ENCODE measurements around the gene MST1R.
A peak's percentile ranks its signal among the peaks of the same experiment; 100 is the strongest.
"Not testable (repeated sequence)": the region's sequence is repeated elsewhere in the genome, so short reads cannot be mapped to it uniquely, and the experiment has no call there.

The MST1R gene

GRCh38 chr3:49911124-49911420, 7.4 kb upstream of the MST1R start:
- no peak for DNase-seq

DNA sequence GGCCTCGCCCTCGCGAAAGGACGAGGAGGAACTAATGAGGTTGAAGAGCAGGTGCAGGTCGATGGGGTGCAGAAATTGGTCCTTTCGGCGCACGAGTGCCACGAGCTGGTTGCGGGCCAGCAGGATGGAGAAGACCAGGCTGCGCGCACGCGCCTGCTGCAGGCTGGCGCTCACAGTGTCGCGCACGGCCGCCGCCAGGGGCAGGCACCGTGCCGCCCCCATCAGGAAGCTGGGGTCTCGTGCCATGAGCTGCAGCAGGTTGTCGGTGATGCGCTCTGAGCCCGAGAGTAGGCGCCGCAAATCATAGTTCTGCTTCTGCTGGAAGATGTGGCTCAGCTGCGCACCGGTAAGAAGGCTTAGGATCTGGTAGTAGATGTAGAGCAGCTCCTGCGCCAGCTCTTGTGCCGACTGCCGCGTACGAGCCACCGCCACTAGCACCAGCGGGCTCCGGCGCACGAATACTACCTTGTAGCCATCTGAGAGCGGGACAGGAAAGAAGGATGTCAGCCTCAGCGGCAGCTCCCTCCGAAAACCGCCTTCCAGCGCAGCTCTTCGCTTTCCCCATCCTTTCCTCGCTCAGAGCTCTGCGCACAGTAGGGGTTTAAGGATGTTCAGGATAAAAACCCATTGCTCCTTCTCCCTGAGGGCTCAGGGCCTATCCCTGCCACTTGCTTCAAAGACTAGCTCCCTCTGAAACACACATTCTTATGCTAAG, 6.9 kb upstream of the MST1R start:
- no peak for DNase-seq

- no peak for DNase-seq
These were observed 4.9 kb upstream of the MST1R start for GRCh38 chr3:49908373-49909199.

DNA sequence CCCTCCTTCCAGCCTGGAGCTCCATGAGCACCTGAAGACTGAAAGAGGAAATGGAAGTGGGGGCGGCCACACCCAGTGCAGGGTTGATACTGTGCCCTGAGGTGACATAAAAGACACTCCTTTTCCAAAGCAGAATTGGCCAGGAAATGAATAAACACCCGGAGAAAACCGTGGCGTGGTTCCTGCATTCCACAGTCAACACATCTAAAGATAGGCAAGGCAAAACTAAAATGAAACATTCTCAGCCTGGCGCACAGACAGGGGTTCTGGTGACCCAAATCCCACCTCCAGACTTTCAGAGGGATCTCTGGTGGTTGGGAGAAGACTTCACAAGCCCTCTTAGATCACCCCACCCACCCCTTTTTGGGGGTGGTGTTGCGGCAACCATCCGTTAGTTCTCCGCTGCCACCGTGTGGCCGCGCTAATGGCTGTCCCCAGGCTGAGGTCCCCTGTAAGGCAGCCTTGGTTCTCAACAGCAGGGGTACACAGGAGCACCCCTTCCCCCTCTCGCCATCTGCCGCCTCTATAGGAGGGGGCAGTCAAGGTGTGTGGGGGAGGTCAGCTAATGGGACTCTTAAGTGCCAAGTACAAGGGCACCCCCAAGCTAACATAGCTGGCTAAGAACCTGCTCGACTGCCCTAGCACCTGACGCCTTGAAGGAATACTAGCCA, 2.5 kb upstream of the MST1R start:
- DNase-seq = peak in 2 of 4 experiments; percentile 14 to 33

GRCh38 chr3:49904448-49904847, 775 bp upstream of the MST1R start:
- DNase-seq = not testable (repeated sequence)

DNA sequence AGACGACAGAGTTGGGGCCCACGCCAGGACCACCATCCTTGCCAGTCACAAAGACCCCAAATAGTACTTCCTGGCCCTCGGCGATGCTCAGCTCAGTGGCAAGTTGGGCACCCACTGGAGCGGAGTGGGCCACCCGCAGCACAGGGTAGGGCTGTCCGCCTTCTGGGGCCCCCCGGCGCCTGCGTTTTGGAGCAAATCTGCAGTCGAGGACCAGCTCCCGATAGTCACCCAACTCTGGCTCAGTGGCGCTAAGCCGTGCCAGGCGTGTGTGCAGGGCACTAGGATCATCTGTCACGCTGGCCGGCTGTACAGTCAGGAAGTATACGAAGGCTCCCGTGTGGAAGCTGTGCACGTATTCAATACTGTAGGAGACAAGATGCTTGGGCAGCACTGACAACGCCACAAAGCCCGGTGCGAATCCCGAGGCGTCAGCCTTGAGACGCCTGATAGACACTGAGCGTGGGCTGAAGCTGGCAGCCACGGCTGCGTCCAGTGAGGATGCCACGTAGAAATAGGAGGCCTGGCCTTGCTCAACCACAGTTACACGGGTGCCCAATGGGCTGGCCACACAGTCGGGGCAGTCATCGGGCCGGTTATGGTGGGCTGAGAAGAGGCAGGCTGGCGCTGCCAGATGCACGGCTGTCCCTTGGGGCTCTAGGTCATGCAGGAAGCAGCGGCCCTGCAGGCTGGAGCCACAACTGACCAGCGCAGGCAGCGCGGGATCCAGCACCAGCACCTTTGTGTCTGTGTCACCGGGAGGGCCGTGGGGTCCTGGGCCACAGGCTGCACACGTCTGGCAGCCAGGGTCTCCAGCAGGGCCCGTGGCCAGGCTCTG, 945 bp downstream of the MST1R start:
- no peak for DNase-seq

DNA sequence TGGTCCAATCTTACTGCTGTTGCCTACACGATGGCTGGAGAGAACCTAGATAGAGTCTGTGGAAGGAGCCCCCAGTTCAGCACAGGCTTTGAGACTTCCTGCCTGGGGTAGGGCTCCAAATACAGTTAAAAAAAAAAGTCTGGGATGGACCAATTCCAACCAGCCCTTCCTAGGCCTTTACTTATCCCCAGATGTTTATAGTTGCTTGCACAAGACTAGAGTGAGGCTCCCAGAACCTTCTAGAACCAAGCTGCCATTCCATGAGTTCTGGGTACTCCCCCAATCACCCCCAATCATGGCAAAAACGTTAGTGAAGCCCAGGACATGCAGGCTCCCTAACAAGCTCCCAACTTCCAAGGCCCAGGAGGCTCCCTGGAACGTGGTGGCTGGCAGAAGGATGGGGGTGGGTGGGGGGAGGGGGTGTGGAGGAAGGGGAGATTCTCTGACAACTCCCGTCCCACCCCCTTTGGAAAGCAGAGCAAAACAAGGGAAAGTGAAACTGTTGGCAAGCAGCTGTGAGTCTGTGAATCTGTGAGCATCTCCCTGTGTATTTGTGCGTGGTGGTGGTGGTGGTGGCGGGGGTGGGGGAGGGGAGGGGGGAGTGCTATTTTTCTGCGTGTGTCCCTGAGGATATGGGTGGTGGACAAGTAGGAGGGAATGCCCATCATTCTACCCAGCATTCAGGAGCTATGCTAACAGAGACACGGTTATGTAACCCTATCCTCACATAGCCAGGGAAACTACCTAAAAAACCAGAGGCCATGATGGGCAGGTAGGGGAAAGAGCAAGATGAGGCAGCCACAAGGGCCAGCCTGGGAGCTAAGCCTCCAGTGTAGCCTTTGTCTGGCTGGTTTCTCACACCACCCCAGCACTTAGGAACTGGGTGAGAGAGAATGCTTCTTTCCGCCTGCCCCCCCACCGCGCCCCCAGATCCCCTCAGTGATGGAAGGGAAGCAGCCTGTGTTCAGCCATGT, 2.0 kb downstream of the MST1R start:
- DNase-seq = no peak

DNA sequence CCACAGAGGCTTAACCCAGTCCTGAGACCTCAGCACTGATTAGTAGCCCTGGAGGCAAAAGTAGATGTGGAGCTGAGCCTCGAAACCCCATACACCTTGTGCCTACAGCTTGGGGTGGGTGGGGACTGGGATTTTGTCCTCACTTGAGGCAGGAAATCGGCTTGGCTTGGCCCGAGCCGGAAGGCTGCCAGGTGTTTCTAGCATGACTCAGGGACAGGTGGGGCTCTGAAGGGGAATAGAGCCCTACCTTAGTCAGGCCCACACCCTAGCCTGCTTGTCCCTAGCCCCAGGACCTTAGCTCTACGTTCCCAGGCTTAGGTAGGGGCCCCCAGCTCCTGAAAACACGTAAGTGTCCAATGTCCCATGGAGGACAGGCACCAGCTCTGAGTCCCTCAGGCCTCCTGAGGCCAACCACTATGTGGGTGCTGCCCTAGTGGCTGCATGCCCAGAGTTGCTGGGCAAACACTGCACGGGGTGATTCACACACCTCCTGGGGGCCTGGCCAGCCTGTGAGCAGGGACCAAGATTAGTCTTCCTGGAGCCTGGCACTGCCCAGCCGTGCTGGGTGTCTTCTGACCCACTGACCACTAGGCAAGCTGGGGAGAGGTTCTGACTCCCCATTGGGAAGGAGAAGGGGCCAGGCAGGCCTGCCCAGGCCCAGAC, 3.1 kb downstream of the MST1R start:
- no peak for DNase-seq

DNA sequence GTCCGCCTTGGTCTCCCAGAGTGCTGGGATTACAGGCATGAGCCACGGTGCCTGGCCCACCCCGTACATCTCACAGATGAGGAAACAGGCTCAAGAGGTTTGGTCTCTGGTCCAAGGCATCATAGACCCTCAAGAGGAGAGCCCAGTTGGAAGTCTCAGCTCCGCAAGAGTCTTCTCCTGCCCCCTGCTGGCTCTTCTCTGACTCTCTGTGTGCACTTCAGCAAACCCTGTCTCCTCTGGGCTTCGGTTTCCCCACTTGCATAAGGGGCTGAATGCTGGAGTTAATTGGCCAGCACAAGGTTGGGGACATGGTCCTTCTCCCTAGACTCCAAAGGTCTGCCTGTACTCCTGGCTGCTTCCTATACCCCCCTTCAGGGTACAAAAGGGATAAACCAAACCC, 3.9 kb downstream of the MST1R start:
- no peak for DNase-seq

GRCh38 chr3:49898991-49899390, 4.7 kb downstream of the MST1R start:
- DNase-seq = no peak

DNA sequence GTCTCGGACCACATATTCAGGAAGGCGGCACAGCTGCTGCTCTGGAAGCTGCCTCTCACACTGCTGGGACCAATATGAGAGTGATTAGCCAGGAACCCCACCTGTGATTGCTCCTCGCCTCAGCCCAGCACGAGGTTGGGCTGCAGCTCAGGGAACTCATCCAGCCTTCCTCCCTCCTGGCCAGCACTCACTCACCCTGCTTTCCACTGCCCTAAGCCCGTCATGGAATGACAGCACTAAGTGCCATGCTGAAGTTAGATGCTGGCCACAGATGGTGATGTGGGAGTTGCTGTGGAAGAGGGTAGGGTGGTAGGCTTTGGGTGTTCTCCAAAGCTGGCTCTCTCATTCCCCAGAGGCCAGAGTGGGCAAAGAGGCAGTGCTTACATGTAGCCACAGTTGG, 7.3 kb downstream of the MST1R start:
- DNase-seq = no peak

DNA sequence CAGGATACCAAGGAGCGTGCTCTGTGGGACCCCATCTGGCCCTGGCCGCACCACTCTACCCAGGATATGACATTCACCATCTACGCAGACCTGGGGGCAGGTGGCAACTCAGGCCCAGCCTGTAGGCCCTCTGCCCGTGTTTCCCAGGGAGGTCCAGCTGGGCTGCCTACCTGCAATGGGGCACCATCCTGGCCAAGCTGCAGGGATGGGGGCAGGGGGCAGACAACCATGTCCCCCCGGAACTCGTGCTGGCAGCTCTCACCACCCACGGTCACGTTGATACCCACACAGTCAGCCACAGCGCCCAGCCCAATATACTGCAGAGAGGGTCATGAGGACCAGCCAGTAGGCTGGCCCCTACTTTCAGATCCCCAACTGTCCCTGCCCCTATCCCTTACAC, 7.9 kb downstream of the MST1R start:
- no peak for DNase-seq

- DNase-seq = no peak
These were observed 14.4 kb downstream of the MST1R start for GRCh38 chr3:49889296-49889695.

DNA sequence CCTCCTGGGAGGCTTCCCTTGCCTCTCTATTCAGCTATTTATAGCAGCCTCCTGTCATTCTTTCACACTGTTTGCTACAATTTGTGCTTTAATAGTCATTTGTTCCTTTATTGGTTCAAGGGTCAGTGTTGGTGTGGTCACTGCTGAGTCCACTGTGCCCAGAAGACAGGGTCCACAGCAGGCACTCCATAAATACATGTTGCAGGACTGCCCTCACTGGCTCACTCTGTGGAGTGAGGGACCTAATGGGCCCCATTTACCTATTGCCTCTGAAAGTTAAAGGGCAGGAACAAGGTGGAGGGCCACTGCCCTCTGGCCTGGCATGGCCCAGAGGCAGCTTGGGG, 16.8 kb downstream of the MST1R start:
- DNase-seq = no peak

DNA sequence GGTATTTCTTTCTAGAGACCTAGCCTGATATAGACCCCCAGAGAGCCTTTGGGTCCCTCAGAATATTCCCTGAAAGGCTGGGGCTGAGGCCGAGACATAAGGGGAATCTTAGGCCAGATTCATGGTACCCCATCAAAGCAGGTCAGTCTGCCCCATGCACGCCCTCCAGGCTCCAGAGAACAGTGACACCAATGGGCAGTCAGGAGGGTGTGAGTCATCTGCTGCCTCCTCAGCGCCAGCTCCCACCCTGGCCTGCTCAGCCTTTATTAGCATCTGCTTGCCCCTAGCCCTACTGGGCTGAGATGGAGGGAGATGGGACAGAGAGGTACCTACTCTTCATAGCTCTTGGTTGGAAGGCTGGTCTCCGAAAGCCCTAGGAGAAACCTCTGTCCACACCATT, 19.7 kb downstream of the MST1R start:
- DNase-seq = no peak

DNA sequence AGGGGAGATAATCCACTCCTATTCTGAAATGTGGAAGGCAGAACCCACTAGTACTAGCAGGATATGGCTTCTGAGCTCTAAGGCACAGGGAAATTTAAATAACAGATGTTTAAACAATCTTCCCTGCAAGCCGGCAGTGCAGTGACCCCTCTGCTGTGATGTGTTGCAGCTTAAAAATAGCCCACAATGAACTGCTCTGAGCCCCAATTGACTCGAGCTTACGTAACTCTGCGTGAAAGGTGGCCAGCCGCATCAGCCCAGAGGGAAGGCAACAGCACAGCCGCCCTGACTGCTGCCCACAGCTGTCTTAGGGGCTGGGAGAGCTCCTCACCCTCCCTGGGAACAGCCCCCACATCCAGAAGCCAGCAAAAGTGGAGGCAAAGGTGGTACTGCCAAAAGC, 21.5 kb downstream of the MST1R start:
- no peak for DNase-seq

GRCh38 chr3:49880581-49881315, 22.9 kb downstream of the MST1R start:
- no peak for DNase-seq

DNA sequence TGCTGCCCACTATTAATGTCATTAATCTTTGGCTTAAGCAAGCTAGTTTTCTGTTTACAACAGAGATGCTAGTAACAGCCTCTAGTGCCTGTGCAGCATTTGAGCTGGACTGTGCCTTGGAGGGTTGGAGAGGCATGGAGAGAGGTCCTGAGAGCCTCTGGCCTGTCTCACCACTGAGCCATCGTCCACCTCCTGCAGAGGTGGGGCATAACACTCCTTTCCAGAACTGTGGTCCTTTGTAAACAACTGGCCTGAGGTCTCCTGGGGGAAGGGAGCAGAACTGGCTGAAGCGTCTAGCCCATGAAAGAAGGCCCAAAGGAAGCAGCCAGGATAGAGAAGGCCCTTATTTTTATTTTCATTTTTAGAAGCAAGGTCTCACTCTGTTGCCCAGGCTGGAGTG, 24.0 kb downstream of the MST1R start:
- DNase-seq = no peak

DNA sequence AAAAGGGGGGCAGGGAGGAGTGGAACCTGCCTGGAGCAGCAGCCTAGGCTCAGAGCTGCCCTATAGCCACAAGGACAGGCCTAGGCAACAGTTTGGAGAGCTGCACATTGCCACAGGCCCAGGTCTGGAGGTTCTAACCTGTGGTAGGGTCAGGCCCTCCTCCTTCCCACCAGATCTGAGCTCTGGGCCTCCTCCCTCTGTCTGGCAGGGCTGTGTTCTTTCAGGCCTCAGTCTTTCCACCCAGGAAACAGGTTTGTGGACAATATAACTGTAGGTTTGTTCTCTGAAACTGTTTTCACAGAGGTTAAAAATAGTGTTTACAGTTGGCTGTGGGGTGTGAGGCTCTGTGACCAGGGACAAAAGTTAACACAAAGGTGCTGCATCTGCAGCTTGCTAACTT, 25.0 kb downstream of the MST1R start:
- DNase-seq = no peak

GRCh38 chr3:49877716-49878115, 26.0 kb downstream of the MST1R start:
- DNase-seq = no peak

DNA sequence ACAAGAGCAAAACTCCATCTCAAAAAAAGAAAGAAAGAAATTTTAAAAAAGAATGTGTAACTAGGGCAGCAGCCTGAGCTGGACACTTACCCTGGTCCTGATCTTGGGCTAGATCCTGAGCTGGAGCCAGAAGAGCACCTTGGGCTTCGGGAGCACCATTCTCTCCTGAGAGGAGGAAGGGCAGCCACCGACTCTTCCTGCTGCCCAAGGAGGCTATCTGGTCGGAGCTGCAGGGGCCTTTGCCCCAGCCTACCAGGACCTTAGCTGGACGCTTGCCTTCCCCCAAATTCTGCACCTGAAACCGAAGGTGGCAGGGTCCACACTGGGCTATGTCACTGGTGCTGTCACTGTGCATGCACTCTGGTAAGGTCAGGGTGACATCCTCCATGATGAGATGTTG, 27.1 kb downstream of the MST1R start:
- DNase-seq = no peak
